WTC11 (cell line): ENCODE results near the gene MAGEA11. TPM values are rescaled to one million over a fixed set of nuclear protein-coding genes. Genes with fewer than 3 reads are reported as not detected.

Source experiments
- ATAC-seq: fragments of 200-7000 bp; cut with Tn5 transposase; 2 replicates; pipeline ENCODE4 v1.10.0; 2021; ENCODE audit warnings: mild to moderate bottlenecking, moderate library complexity
- CTCF ChIA-PET: fragments of 300-600 bp; sonication (Branson Sonifier 250); formaldehyde crosslinking; loops from one replicate; lab custom pipeline; 2021; ENCODE audit warnings: antibody characterized with exemption; lab: Charles Lee
- POLR2A ChIA-PET: fragments of 350-600 bp; sonication (Branson Sonifier 250); formaldehyde crosslinking; loops from one replicate; lab custom pipeline; 2021; ENCODE audit warnings: antibody characterized with exemption; lab: Charles Lee
- DNase-seq: peaks from one replicate; pipeline ENCODE4 v3.0.0; 2021; ENCODE audit warnings: low spot score
- H3K27ac Mint-ChIP-seq: 2 replicates; pipeline ENCODE4 v1.8.0; 2021; ENCODE audit warnings: mixed read lengths
- H3K27me3 Mint-ChIP-seq: 2 replicates; pipeline ENCODE4 v1.8.0; 2021; ENCODE audit warnings: low read depth, mild to moderate bottlenecking, moderate library complexity, mixed read lengths
- H3K36me3 Mint-ChIP-seq: 2 replicates; pipeline ENCODE4 v1.8.0; 2021; ENCODE audit warnings: mixed read lengths
- H3K4me1 Mint-ChIP-seq: 2 replicates; pipeline ENCODE4 v1.8.0; 2022; ENCODE audit warnings: mixed read lengths
- H3K4me3 Mint-ChIP-seq: 2 replicates; pipeline ENCODE4 v1.8.0; 2021; ENCODE audit warnings: mild to moderate bottlenecking, moderate library complexity, mixed read lengths
- H3K9me3 Mint-ChIP-seq: 2 replicates; pipeline ENCODE4 v1.8.0; 2021; ENCODE audit warnings: mixed read lengths
- CREB1 ChIP-seq: sonication (generic); formaldehyde crosslinking; IDR thresholded peaks from 2 replicates; pipeline ENCODE4 v1.8.0; 2023; ENCODE audit warnings: mild to moderate bottlenecking, missing genetic modification reagents
- ELF4 ChIP-seq: sonication (generic); formaldehyde crosslinking; IDR thresholded peaks from 2 replicates; pipeline ENCODE4 v1.8.1; 2022; ENCODE audit warnings: low read depth, mild to moderate bottlenecking, moderate library complexity, missing genetic modification reagents
- ETV6 ChIP-seq: sonication (generic); formaldehyde crosslinking; IDR thresholded peaks from 2 replicates; pipeline ENCODE4 v1.8.1; 2022; ENCODE audit warnings: mild to moderate bottlenecking, missing genetic modification reagents
- FOXJ3 ChIP-seq: sonication (generic); formaldehyde crosslinking; IDR thresholded peaks from 2 replicates; pipeline ENCODE4 v1.9.0; 2021; ENCODE audit warnings: missing genetic modification reagents, mild to moderate bottlenecking, borderline replicate concordance
- FOXK1 ChIP-seq: sonication (generic); formaldehyde crosslinking; IDR thresholded peaks from 2 replicates; pipeline ENCODE4 v1.8.0; 2022; ENCODE audit warnings: mild to moderate bottlenecking, moderate library complexity, missing genetic modification reagents
- MXD4 ChIP-seq: fragments of 250-450 bp; sonication (Bioruptor Pico); IDR thresholded peaks from 2 replicates; pipeline ENCODE4 v1.8.0; 2021; ENCODE audit warnings: mild to moderate bottlenecking, moderate library complexity, borderline replicate concordance
- MYBL2 ChIP-seq: sonication (generic); formaldehyde crosslinking; IDR thresholded peaks from 2 replicates; pipeline ENCODE4 v1.8.1; 2023; ENCODE audit warnings: mild to moderate bottlenecking, moderate library complexity, missing genetic modification reagents
- NFATC4 ChIP-seq: fragments of 250-450 bp; sonication (Bioruptor Pico); IDR thresholded peaks from 2 replicates; pipeline ENCODE4 v1.9.0; 2021; ENCODE audit warnings: mild to moderate bottlenecking
- NFYB ChIP-seq: sonication (generic); formaldehyde crosslinking; conservative IDR thresholded peaks from 2 replicates; pipeline ENCODE4 v1.8.0; 2022; ENCODE audit warnings: low read depth, missing genetic modification reagents
- NR1H2 ChIP-seq: sonication (generic); formaldehyde crosslinking; IDR thresholded peaks from 2 replicates; pipeline ENCODE4 v1.9.0; 2021; ENCODE audit warnings: mild to moderate bottlenecking, moderate library complexity, missing genetic modification reagents
- ZNF138 ChIP-seq: sonication (generic); formaldehyde crosslinking; conservative IDR thresholded peaks from 2 replicates; pipeline ENCODE4 v1.8.1; 2022; ENCODE audit warnings: mild to moderate bottlenecking, moderate library complexity, missing genetic modification reagents
- ZNF396 ChIP-seq: fragments of 250-450 bp; sonication (Bioruptor Pico); IDR thresholded peaks from 2 replicates; pipeline ENCODE4 v1.8.0; 2021; ENCODE audit warnings: mild to moderate bottlenecking, moderate library complexity, borderline replicate concordance
- ZNF423 ChIP-seq: fragments of 250-450 bp; sonication (Bioruptor Pico); IDR thresholded peaks from 2 replicates; pipeline ENCODE4 v2.1.2; 2022; ENCODE audit warnings: mild to moderate bottlenecking, moderate library complexity
- total RNA-seq: library from RNA; stranded (reverse); gene quantifications from 3 replicates; pipeline ENCODE4 v1.2.3, GENCODE V29; 2021
- TF ChIP-seq, protein P1 (sequence below): sonication (generic); formaldehyde crosslinking; IDR thresholded peaks from 2 replicates; pipeline ENCODE4 v1.8.0; 2023; ENCODE audit warnings: missing genetic modification reagents, mild to moderate bottlenecking, borderline replicate concordance
- TF ChIP-seq, protein P2 (sequence below): sonication (generic); formaldehyde crosslinking; IDR thresholded peaks from 2 replicates; pipeline ENCODE4 v1.8.1; 2022; ENCODE audit warnings: low read depth, missing genetic modification reagents, borderline replicate concordance
- TF ChIP-seq, protein P3 (sequence below): sonication (generic); formaldehyde crosslinking; IDR thresholded peaks from 2 replicates; pipeline ENCODE4 v1.8.1; 2023; ENCODE audit warnings: mild to moderate bottlenecking, missing genetic modification reagents
- TF ChIP-seq, protein P4 (sequence below): fragments of 250-450 bp; sonication (Bioruptor Pico); IDR thresholded peaks from 2 replicates; pipeline ENCODE4 v1.9.0; 2021; ENCODE audit warnings: moderate library complexity, mild to moderate bottlenecking, inconsistent platforms, borderline replicate concordance
- TF ChIP-seq, protein P5 (sequence below): sonication (generic); formaldehyde crosslinking; IDR thresholded peaks from 2 replicates; pipeline ENCODE4 v1.8.1; 2022; ENCODE audit warnings: missing genetic modification reagents, borderline replicate concordance
- TF ChIP-seq, protein P6 (sequence below): fragments of 250-450 bp; sonication (Bioruptor Pico); IDR thresholded peaks from 2 replicates; pipeline ENCODE4 v1.9.0; 2021; ENCODE audit warnings: mild to moderate bottlenecking, borderline replicate concordance
- TF ChIP-seq, protein P7 (sequence below): sonication (generic); formaldehyde crosslinking; conservative IDR thresholded peaks from 2 replicates; pipeline ENCODE4 v1.8.1; 2022; ENCODE audit warnings: mild to moderate bottlenecking, missing genetic modification reagents
- TF ChIP-seq, protein P8 (sequence below): sonication (generic); formaldehyde crosslinking; IDR thresholded peaks from 2 replicates; pipeline ENCODE4 v1.8.0; 2022; ENCODE audit warnings: mild to moderate bottlenecking, missing genetic modification reagents

MAGEA11 gene
- total RNA-seq, 1 experiment from 2014 or later, result not detected

DNA sequence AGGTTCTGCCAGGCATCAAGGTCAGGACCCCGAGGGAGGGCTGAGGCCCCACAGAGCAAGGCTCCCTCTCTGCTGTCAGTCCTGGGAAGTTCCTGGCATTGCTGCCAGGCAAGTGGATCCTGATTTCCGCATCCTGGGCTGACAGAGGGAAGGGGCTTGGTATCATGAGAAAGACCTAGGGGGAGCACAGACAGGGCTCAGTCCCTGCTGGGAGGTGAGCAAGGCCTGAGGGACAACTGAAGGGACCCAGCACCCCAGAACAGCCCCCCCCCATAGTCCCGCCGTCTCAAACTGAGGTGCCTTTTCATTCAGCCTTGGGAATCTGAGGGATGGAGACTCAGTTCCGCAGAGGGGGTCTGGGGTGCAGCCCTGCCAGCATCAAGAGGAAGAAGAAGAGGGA lies 971 bp downstream of the MAGEA11 start (continued):
- TF ChIP-seq, protein P1, sequence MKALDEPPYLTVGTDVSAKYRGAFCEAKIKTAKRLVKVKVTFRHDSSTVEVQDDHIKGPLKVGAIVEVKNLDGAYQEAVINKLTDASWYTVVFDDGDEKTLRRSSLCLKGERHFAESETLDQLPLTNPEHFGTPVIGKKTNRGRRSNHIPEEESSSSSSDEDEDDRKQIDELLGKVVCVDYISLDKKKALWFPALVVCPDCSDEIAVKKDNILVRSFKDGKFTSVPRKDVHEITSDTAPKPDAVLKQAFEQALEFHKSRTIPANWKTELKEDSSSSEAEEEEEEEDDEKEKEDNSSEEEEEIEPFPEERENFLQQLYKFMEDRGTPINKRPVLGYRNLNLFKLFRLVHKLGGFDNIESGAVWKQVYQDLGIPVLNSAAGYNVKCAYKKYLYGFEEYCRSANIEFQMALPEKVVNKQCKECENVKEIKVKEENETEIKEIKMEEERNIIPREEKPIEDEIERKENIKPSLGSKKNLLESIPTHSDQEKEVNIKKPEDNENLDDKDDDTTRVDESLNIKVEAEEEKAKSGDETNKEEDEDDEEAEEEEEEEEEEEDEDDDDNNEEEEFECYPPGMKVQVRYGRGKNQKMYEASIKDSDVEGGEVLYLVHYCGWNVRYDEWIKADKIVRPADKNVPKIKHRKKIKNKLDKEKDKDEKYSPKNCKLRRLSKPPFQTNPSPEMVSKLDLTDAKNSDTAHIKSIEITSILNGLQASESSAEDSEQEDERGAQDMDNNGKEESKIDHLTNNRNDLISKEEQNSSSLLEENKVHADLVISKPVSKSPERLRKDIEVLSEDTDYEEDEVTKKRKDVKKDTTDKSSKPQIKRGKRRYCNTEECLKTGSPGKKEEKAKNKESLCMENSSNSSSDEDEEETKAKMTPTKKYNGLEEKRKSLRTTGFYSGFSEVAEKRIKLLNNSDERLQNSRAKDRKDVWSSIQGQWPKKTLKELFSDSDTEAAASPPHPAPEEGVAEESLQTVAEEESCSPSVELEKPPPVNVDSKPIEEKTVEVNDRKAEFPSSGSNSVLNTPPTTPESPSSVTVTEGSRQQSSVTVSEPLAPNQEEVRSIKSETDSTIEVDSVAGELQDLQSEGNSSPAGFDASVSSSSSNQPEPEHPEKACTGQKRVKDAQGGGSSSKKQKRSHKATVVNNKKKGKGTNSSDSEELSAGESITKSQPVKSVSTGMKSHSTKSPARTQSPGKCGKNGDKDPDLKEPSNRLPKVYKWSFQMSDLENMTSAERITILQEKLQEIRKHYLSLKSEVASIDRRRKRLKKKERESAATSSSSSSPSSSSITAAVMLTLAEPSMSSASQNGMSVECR, result no peak
- TF ChIP-seq NFATC4 (CRISPR knock-in tag) (no peak), ZNF396 (CRISPR knock-in tag) (no peak), FOXK1 (CRISPR knock-in tag) (no peak)

DNA sequence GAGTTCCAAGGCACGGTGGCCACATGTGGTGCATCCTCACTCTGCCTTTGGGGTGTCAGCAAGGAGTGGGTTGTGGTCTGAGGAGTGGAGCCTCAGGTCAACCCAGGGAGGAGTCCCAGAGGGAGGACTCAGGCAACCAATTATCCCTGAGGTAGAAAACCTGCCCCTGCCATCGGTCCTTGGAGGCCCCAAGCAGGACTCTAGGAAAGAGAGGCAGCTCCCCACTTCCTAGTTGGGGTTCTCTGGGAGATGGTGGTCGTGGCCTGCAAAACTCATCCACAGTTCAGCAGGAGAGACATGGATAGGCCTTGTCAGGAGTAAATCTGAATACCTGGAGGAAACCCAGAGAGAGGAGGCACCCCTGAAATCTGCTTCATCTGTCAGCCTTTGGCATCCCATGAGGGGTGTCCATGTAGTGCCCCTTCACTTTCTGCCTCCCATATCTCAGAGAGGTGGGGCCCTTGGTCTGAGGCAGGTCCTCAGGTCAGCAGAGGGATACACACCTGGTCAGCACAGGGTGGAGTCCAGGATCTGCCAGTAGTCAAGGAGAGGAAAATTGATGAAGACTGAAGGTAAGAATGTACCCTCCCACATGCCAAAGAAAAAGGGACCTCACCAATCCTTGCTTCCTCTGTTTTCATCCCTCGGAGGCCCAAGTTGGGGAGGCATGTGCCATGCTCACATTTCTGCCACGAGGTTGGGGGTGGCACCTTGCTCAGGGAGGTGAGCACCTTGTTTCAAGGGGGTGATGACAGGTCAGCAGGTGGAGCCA lies 1.6 kb downstream of the MAGEA11 start:
- Mint-ChIP-seq H3K27ac (no peak overlapping the region), H3K27me3 (peaks cover 80% of the 10 kb centered on the region)
- ATAC-seq, result no peak
- TF ChIP-seq, protein P2, sequence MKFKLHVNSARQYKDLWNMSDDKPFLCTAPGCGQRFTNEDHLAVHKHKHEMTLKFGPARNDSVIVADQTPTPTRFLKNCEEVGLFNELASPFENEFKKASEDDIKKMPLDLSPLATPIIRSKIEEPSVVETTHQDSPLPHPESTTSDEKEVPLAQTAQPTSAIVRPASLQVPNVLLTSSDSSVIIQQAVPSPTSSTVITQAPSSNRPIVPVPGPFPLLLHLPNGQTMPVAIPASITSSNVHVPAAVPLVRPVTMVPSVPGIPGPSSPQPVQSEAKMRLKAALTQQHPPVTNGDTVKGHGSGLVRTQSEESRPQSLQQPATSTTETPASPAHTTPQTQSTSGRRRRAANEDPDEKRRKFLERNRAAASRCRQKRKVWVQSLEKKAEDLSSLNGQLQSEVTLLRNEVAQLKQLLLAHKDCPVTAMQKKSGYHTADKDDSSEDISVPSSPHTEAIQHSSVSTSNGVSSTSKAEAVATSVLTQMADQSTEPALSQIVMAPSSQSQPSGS (CRISPR knock-in tag), result no peak
- TF ChIP-seq ELF4 (CRISPR knock-in tag) (no peak), NR1H2 (CRISPR knock-in tag) (no peak), FOXJ3 (CRISPR knock-in tag) (no peak), ZNF138 (CRISPR knock-in tag) (no peak), CREB1 (CRISPR knock-in tag) (no peak), NFYB (CRISPR knock-in tag) (no peak), ZNF423 (CRISPR knock-in tag) (no peak), MYBL2 (CRISPR knock-in tag) (no peak), ETV6 (no peak), MXD4 (CRISPR knock-in tag) (no peak), ZNF396 (CRISPR knock-in tag) (no peak)
- TF ChIP-seq, protein P3, sequence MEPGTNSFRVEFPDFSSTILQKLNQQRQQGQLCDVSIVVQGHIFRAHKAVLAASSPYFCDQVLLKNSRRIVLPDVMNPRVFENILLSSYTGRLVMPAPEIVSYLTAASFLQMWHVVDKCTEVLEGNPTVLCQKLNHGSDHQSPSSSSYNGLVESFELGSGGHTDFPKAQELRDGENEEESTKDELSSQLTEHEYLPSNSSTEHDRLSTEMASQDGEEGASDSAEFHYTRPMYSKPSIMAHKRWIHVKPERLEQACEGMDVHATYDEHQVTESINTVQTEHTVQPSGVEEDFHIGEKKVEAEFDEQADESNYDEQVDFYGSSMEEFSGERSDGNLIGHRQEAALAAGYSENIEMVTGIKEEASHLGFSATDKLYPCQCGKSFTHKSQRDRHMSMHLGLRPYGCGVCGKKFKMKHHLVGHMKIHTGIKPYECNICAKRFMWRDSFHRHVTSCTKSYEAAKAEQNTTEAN (CRISPR knock-in tag), result no peak
- TF ChIP-seq, protein P4, sequence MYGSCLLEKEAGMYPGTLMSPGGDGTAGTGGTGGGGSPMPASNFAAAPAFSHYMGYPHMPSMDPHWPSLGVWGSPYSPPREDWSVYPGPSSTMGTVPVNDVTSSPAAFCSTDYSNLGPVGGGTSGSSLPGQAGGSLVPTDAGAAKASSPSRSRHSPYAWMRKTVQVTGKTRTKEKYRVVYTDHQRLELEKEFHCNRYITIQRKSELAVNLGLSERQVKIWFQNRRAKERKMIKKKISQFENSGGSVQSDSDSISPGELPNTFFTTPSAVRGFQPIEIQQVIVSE (CRISPR knock-in tag), result no peak
- TF ChIP-seq, protein P5, sequence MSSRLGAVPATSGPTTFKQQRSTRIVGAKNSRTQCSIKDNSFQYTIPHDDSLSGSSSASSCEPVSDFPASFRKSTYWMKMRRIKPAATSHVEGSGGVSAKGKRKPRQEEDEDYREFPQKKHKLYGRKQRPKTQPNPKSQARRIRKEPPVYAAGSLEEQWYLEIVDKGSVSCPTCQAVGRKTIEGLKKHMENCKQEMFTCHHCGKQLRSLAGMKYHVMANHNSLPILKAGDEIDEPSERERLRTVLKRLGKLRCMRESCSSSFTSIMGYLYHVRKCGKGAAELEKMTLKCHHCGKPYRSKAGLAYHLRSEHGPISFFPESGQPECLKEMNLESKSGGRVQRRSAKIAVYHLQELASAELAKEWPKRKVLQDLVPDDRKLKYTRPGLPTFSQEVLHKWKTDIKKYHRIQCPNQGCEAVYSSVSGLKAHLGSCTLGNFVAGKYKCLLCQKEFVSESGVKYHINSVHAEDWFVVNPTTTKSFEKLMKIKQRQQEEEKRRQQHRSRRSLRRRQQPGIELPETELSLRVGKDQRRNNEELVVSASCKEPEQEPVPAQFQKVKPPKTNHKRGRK, result no peak
- TF ChIP-seq, protein P6, sequence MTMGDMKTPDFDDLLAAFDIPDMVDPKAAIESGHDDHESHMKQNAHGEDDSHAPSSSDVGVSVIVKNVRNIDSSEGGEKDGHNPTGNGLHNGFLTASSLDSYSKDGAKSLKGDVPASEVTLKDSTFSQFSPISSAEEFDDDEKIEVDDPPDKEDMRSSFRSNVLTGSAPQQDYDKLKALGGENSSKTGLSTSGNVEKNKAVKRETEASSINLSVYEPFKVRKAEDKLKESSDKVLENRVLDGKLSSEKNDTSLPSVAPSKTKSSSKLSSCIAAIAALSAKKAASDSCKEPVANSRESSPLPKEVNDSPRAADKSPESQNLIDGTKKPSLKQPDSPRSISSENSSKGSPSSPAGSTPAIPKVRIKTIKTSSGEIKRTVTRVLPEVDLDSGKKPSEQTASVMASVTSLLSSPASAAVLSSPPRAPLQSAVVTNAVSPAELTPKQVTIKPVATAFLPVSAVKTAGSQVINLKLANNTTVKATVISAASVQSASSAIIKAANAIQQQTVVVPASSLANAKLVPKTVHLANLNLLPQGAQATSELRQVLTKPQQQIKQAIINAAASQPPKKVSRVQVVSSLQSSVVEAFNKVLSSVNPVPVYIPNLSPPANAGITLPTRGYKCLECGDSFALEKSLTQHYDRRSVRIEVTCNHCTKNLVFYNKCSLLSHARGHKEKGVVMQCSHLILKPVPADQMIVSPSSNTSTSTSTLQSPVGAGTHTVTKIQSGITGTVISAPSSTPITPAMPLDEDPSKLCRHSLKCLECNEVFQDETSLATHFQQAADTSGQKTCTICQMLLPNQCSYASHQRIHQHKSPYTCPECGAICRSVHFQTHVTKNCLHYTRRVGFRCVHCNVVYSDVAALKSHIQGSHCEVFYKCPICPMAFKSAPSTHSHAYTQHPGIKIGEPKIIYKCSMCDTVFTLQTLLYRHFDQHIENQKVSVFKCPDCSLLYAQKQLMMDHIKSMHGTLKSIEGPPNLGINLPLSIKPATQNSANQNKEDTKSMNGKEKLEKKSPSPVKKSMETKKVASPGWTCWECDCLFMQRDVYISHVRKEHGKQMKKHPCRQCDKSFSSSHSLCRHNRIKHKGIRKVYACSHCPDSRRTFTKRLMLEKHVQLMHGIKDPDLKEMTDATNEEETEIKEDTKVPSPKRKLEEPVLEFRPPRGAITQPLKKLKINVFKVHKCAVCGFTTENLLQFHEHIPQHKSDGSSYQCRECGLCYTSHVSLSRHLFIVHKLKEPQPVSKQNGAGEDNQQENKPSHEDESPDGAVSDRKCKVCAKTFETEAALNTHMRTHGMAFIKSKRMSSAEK (CRISPR knock-in tag), result no peak
- TF ChIP-seq, protein P7, sequence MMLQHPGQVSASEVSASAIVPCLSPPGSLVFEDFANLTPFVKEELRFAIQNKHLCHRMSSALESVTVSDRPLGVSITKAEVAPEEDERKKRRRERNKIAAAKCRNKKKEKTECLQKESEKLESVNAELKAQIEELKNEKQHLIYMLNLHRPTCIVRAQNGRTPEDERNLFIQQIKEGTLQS (CRISPR knock-in tag), result no peak
- TF ChIP-seq, protein P8, sequence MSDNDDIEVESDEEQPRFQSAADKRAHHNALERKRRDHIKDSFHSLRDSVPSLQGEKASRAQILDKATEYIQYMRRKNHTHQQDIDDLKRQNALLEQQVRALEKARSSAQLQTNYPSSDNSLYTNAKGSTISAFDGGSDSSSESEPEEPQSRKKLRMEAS, result no peak

More for the DNA sequence above, 1.6 kb downstream of the MAGEA11 start:
- Mint-ChIP-seq H3K4me1 (0 out of 2 replicates have a peak, but pooled peaks cover 3% of the 10 kb centered on the region), H3K4me3 (no peak overlapping the region), H3K9me3 (no peaks in the 10 kb centered on the region), H3K36me3 (no peaks in the 10 kb centered on the region)
- ChIA-PET CTCF (no interaction called here), POLR2A (no interaction called here)
- DNase-seq, result no peak
